NCI-H460 (cell line): ENCODE results near the gene GSG1L. TPM values are rescaled to one million over a fixed set of nuclear protein-coding genes. Genes with fewer than 3 reads are reported as not detected.

Experiments used
- DNase-seq: peaks from one replicate; pipeline ENCODE4 v3.0.0-alpha.2; 2016; ENCODE audit warnings: low read depth; ENCODE audit errors: extremely low read depth
- polyA plus RNA-seq: library from polyadenylated mRNA; depleted of rRNA; stranded (reverse); fragments of >200 nt; gene quantifications from 2 replicates; pipeline ENCODE4 v1.2.3, GENCODE V29; 2014; cell fraction: nucleus; rRNA removed
- total RNA-seq: library from RNA; depleted of rRNA; stranded (reverse); fragments of >200 nt; shearing (Covaris generic); gene quantifications from 2 replicates; pipeline ENCODE4 v1.2.3, GENCODE V29; 2014; rRNA removed

The GSG1L gene
- total RNA-seq = not detected in 2 replicates
- not detected in 2 replicates for polyA plus RNA-seq

DNA sequence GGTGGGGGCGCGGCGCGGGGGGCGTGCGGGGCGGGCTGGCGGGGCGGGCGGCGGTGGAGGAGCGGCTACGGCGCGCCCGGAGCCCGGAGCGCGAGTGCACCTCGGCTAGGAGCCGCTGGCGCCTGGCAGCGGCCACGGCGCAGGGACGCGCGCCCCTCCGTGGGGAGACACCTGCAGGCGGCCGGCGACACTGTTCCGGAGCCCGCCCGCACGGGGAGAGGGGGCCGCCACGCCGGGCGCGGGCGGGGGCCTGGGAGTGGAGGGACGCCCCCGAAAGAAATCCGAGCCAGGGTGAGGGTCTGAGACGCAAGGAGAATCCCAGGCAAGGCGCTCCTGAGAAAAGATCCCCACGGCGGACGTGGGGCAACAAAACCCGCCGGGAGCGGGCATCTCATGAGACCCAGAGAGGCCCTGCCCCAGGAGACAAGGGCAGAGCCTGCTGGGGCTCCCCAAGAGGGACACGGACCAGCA lies at the start of gene GSG1L:
TSS of gene GSG1L (minus strand) at position 124 of the 471 bp plus-strand sequence. CDS start 290 bp downstream, outside the sequence.
- DNase-seq = no peak

DNA sequence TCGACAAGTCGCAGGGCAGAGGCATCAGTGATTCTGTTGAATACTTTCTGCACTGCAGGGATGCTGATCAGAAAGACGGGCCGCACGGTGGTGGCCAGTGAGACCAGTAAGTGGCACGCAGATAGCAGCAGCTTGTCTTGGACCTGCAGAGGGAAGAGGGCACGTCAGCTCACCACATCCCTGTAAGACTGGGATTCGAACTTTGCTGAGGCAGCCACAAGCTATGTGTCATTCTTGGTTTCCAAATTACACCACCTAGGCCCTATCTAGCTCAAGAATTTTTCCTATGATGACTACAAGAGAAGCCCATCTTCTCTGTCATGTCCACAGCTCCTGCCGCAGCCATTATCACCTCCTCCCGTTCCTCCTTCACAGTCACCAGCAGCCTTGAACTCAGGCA lies 49.4 kb upstream of the GSG1L start:
- no peak for DNase-seq

DNA sequence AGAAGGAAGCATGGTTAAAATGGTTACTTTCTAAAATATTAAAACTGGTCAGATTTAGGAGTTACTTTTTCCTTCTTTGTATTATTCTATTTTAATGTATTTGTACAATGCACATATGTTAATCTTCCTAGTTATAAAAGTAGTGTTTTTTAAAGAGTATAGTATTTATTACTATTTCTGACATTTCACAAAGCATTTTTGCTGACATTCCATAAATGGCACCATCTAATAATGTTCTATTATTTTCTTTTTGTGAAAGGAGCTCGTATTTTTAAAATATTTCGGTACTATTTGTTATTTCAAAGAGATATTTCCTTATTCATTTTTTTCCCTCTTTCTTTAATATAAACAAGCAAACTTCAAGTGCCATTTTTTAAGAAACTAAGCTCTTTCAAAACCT lies 47.5 kb upstream of the GSG1L start:
- DNase-seq = no peak

DNA sequence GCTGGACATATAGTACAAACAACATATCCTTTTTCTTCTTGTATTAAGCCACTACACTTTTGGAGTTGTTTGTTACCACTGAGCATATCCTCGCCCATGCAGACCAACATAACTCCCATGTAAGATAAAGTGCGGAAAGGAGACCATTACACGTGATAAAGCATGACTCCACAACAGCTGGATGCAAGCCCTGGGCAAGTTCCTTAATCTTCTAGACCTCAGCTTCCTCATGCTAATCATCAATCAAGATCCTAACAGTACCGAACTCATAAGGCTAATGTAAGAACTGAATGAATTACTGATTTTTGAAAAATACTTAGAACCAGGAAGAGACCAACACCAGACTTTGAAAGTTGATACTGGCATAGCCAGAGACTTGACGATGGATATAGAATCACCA lies 47.0 kb upstream of the GSG1L start:
- DNase-seq = no peak

DNA sequence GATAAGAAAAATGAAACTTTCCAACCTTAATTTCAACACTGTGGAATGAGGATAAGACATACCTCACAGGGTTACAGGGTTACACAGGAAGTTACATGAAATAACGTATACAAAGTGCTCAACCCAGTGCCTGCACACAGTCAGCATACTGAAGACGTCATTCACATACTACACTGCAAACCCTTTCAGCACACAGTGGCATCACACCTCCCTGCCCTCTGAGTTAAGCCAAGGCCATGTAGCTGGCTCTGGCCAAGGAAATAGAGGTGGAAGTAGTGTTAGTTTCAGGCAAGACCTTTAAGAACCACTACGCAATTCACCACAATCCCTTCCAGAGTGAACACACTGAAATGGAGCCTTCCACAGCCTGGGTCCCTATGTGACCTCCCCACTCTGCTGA lies 46.6 kb upstream of the GSG1L start:
- no peak for DNase-seq

DNA sequence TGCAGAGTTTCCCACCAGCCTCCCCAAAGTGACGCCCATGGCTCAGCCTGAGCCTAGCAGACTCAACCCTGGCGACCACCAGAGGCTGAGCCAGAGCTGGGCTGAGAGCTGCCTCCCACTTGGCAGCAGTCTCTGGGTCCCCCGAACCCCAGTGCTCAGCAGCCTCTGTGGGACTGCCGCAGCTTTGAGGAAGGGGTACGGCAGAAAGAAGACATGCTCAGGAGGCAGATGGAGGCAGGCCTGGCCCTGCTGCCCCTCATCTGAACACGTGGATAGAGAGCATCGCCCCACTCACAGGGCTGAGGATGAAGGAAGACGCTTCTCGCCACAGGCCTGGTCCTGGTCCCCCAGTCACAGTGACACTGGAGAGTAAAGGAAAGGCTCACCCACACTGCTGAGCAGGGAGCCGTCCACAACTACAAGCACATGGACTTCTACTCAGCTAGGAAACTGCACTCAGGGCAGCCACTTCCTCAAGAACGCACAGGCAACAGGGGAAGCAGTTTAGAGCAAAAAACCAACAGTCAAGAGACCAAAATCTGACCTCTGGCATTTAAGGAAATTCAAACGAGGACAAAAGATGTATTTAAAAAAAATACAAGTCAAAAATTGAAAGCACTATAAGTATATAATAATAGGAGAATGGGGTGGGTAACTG lies 45.2 kb upstream of the GSG1L start:
- DNase-seq = no peak

DNA sequence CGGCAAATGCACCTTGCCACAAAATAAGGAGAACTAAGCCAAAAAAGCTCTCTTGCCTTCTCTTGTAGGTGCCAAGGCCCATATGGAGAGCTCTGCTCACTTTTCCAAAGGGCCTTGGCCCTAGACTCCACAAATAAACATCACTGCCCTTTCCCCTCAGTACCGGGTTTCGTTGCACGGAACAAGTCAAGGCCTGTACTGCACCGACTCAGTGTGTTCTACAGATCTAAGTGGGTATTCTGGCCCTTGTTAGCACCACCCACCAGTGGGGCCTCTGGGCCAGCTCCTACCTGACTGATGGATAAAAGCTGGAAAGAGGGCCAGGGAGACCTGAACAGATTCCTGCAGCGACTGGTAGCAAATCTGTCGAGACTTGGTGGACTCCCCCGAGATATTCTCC lies 43.7 kb upstream of the GSG1L start:
- DNase-seq = no peak

DNA sequence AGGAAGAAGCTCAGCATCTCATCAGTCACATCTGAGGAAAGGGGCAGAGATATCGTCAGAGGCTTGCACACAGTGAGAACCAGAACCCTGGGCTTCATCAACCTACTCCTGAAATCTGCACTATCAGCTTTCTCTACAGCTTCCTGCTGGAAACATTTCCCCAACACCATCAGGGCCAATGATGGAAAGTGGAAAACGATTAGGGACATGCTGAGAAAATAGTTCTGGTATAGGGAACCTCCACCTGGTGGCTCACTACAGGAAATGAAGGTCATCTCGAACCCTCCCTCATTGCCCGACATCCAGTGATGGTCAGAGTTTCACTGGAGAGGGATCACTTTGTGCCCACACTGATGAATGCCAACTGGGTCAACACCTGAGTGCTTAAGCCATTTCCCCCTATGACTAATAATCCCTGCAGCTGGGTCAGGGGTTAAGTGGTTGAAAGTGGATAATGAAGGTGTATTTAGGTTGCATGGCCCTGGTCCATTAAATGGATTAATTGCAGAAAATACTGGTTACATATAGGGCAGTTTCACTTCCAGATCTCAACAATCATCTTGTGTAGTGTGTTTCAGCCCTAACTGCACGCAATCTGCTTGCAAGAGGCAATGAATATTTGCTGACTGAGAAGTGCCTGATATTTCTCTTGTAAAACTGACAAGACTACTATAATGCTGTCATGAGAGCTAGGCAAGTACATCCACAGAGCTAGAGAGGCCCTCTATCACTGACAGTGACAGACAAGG lies 43.1 kb upstream of the GSG1L start:
- no peak for DNase-seq

DNA sequence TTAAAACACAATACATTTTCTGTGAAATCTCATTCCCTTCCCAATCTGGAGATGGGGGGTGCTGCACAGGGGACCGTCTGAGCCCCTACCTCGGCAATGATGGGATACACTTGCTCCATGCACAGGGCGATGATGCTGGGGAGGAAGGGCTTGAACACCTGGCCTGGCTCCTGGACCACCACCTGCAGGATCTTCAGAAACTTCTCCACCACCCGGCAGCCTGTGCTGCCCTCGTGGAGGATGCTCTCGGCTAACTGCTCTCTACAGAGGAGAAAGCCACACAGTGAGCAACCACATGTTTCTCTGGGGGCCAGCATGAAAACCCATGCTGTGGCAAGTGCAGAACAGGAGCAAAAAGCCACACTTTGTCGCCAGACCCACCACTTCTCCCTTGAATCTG lies 42.4 kb upstream of the GSG1L start:
- DNase-seq = no peak

DNA sequence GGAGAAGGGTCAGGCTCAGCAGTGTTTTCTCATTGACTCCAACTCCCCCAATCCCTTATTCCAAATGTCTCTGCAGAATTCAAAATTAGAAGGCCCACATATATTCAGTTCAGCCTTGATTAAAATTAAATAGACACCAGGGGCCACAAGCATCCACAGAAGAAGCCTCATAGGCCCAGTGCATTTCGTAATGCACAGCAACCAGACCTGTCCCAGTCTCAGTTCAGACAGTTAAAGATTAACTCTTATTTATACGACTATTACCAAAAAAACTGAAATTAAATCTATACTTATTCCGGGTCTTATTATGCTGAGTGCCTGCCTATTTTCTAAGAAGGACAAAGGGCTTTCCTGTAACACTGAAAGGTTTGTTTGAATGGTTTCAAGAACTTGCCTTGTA lies 41.8 kb upstream of the GSG1L start:
- no peak for DNase-seq

DNA sequence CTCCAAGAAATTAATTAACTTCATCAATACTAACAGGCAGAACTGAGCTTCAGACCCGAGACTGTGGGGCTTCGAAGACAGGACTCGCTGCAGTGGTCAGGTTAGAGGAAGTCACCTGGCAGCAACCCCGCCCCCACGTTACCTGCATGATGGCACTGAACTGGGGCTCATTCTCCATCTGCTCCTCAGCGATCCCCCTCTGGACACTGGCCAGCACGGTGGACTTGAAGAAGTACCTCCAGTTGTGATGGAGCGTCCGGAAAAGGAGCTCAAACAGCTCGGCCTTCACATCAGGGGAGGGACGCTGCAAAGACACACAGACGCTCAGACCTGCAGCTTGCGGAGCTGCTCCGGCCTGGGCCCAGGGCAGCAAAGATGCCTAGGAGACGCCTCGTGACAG lies 40.9 kb upstream of the GSG1L start:
- DNase-seq = no peak

DNA sequence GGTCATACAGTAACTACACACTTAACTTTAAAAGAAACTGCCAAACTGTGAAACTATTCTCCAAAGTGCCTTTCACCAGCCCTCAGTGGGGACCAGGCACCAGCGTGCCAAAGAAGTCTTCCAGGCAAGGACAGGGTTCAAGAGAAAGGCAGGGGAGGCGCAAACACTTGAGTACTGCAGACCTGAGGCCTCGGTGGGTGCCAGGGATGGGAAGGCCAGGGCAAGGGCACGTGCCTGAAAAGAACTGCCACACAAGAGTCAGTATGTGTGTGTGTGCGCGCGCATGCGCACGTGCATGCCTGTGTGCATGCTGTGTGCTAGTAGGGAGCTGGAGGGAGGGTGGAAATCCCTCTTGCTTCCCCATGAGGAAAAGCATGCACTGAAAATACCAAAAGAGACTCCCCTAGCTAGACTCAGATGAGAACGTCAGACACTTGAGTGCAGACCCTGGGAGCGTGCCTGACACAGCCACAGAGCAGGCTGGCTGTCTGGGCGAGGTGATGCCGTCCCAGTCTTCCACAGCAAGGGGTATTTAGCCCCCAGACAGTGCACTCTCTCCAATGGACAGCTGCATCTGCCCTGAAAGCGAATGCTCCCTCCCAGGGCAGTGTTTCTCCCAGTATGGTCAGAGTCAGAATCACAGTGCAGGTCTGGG lies 40.1 kb upstream of the GSG1L start:
- DNase-seq = no peak

DNA sequence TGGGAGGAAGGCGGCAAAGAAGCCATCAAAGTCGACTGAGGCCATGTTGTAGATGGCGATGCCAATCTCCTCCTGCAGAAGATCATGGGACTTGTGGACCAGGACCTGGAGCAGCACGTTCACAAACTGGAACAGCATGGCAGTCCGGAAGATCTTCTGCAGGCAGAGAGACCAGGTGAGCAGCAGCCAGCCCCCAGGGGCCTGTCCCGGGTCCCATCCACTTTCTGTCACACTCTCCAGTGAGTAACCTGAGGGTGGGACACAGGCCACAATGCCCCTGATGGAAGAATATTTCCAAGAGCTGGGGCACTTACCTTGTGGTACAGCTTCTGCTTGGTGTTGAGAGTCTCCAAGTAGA lies 38.0 kb upstream of the GSG1L start:
- DNase-seq = no peak

DNA sequence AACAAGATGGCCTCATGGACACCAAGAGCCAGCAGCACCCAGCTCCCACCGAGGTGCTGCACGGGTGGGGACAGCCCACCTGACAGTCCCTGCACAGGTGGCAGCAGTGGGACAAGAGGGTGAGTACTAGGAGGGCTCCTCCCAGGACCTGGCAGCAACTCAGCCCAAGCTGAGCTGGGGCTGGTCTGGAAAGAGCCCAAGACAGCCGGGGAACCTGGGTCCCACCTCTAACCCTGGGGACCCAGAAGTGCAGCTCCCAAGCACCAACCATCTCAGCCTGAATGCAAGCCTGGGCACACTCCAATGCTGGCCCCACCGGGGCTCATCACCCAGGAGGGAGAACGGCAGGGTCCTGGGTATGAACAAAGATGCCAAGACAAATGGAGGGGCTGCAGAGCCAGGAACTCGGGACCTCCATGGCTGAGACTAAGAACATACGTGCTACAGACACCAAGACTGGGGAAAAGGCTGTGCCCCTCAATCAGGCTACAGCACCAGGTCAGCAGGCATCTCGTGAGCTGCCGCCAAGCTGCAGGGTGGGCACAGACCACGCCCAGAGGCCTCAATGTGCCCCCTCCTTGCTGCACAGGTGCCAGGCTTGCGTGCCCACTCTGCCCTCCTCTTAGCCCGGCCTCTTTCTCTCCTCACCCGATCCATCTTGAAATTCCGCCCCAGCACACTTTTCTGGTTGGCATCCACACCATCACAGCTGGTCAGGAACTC lies 37.5 kb upstream of the GSG1L start:
- DNase-seq = no peak

DNA sequence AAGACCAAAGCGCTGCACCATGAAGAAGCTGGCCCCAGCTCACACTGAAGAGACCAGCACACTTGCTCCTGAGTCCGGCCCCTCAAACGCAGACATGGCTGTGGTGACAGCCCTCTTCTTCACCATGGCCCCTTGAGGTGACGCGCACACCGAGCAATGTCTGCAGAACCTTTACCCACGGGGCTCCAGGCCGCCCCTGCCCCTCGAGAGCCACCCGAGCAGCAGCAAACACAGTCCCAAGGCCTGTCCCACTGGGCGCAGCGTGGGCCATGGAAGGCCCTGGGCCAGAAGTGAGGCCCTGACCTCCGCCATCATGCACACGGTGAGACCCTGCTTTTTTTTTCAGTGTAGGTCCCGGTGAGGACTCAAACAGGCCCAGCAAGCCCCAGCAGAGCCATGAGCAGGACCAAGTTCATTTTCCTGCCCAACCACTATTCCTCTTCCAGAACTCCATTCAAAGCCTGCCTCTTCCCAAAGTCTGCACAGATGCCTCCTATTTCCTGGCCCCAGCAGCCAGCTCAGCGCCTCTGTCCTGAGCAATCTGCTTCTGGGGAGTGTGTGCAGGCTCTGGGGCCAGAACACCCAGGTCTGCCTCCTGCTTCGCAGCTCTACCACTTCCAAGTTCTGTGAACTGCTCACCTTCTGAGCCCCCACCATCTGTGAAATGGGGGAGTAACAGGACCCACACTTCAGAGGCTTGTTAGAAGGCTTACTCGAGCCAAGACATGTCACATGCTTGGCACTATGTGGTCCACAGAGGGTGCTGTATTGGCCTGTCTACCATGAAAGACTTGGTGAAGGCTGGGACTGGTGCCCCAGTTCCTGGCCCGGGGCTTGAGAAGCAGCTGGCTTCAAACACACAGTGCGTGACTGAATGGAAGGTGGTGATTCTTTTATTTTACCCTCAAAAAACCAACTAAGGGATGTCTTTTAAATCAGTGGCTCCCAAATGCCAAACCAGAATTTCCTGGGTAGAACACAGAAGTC lies 35.7 kb upstream of the GSG1L start:
- no peak for DNase-seq

DNA sequence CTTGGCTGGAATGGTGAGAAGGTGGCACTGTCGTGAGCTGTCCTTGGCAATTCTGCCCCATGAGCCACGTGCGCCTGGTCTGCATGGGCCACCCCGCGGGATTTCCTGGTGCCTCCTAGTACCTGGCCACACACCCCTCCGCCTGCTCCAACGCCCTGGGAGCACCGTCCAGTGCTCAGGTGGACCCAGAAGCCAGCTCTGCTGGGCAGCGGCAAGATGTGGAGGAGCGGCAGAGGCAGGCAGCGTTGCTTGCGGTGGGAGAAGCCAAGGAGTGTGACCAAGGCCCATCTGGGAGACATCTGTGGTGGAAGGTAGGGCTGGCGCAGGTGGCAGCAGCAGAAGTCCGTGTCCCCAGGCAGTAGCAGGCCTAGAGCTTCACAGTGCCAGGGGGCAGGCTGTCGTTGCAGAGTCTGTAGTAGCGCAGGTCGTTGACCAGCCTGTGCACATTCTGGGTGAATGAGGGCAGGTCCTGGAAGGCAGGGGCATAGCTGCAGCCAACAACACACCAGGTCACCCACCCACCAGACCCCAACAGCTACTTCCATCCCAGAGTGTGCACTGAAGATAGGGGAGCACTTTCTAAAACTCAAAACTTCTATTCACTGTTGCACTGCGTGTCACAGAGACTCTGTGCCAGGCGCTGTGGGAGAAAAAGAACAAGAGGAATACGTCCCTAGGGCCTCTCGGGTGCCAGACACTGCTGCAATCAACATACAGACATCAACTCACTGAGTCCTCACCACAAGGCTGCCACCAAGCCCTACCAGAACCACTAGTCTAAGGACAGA lies 34.9 kb upstream of the GSG1L start:
- no peak for DNase-seq

DNA sequence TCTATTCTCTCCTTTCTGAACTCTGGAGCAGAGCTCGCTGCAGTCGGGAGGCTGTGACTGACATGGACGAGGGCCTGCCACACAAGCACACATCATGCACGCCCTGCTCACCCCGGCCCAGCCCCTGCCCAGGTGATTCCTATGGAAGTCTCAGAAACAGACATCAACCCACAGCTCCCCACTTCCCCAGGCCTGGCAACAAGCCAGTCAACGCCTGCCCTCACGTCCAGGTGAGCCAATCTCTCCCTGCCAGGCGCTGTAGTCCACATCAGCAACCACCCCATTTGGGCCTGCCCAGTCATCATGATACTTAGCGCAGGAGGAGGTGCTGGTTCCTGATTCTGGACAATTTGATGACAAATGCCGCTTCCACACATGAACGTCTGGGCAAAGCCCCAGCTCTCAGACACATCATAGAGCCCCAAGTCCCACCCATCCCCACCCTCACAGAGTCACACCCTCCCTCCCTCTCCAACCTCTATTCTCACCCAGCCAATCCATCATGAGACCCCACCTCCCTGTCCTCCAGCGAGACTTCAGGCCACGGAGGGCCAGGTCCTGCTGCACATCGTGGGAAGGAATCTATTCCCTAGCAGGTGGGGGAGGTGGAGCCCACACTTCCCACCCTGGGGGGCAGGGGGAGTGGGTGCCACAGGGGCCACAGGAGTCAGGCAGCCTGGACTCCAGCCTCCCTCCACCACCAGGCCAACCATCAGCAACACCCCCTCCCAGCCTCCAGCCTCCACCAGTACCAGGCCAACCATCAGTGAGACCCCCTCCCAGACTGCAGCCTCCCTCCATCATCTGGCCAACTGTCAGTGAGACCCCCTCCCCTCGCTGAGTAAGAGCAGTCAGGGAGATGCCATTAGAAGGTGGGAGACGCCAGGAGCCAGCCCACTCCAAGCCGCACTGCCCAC lies 33.7 kb upstream of the GSG1L start:
- DNase-seq = no peak

DNA sequence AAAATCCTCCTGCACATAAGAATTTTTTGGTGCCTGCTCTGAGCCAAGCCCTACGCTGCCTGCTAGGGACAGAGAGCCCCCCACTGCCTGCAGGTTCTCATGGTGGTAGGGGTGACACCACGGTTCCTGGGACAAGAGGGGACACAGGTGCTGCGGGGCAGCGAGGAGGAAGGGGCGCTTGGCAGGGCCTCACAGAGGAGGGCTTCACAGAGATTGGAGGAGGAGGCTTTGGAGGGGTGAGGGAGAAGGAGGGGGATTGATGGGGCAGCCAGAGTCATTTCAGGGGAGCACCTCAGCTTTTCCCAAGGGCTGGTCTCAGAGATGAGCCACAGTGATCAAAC lies 29.8 kb upstream of the GSG1L start:
- DNase-seq = no peak
